Subcutaneous adipose tissue (tissue), 4 donors: ENCODE data around the gene HOXA10. TPM values are rescaled to one million over a fixed set of nuclear protein-coding genes. Genes with fewer than 3 reads are reported as not detected.

Experiments
- CTCF ChIP-seq: fragments of 450-650 bp; IDR thresholded peaks from one replicate; pipeline ENCODE4 v1.5.1; 2016; ENCODE audit warnings: low read depth, mild to moderate bottlenecking, control low read depth, antibody characterized with exemption, moderate library complexity
- small RNA-seq: library from RNA; depleted of rRNA; stranded (forward); fragments of <200 nt; gene quantifications from one replicate; pipeline ENCODE3, GENCODE V24; 2016
- total RNA-seq, 4 donors: library from RNA; depleted of rRNA; stranded (reverse); fragments of >200 nt; gene quantifications; one replicate each; pipeline ENCODE4 v1.1.0, GENCODE V29; 2016

The HOXA10 gene
- total RNA-seq, 4 donors from 2014 or later, result 17.3 to 22.6 (median 20.9) TPM

- TF ChIP-seq CTCF, result no peak
Observed at GRCh38 chr7:27124902-27125689, 49.0 kb downstream of the HOXA10 start.

GRCh38 chr7:27124096-27124901 lies 49.8 kb downstream of the HOXA10 start:
- TF ChIP-seq CTCF, result no peak

- TF ChIP-seq CTCF, result no peak
Observed at GRCh38 chr7:27123477-27124053, 50.6 kb downstream of the HOXA10 start.

- TF ChIP-seq CTCF, result no peak
Observed at GRCh38 chr7:27123007-27123476, 51.1 kb downstream of the HOXA10 start.

GRCh38 chr7:27122077-27122910 lies 51.8 kb downstream of the HOXA10 start:
- TF ChIP-seq CTCF, result no peak

GRCh38 chr7:27121684-27122076 lies 52.4 kb downstream of the HOXA10 start:
- no peak for TF ChIP-seq CTCF

Small RNA genes within 50 kb of the gene (small RNA-seq; reads per million reads assigned to genes)
- gene AC004080.5, result not detected
- gene RF02140, result not detected
- gene RF02141, result not detected

Other genes starting within 250 kb of the HOXA10 start
- 1 to 10 TPM in 1 of 4 donors, under 1 TPM in 3; 0.33 to 1.5 (median 0.60) TPM for gene HOXA1, start 78.3 kb downstream of the HOXA10 start, total RNA-seq
- 1 to 10 TPM in 1 of 4 donors, under 1 TPM in 2, not detected in 1; 0.51 to 1.7 (median 0.88) TPM for gene HOXA2, start 71.6 kb downstream of the HOXA10 start, total RNA-seq
- 1 to 10 TPM in 3 of 4 donors, not detected in 1; 1.2 to 2.4 (median 1.5) TPM for gene HOXA4, start 43.6 kb downstream of the HOXA10 start, total RNA-seq
- gene HOXA5, start 30.6 kb downstream of the HOXA10 start, total RNA-seq, result 1 to 10 TPM; 2.9 to 6.4 (median 4.7) TPM
- 1 to 10 TPM; 1.3 to 5.3 (median 2.8) TPM for gene HOXA6, start 26.5 kb downstream of the HOXA10 start, total RNA-seq
- 1 to 10 TPM; 3.4 to 3.9 (median 3.6) TPM for gene HOXA3, start 21.7 kb downstream of the HOXA10 start, total RNA-seq
- gene HOXA7, start 17.6 kb downstream of the HOXA10 start, total RNA-seq, result 1 to 10 TPM; 2.8 to 4.3 (median 3.6) TPM
- gene HOXA9, start 8.8 kb downstream of the HOXA10 start, total RNA-seq, result 10 to 100 TPM in 1 of 4 donors, 1 to 10 TPM in 3; 5.4 to 10.9 (median 9.0) TPM
- gene HOXA11, start 10.9 kb upstream of the HOXA10 start, total RNA-seq, result 1 to 10 TPM; 1.8 to 4.1 (median 1.9) TPM
- gene HOXA13, start 25.8 kb upstream of the HOXA10 start, total RNA-seq, result under 1 TPM in 3 of 4 donors, not detected in 1; 0.44 to 0.68 (median 0.65) TPM
- gene EVX1, start 68.5 kb upstream of the HOXA10 start, total RNA-seq, result not detected